Type B pancreatic cell (in vitro differentiated cells): ENCODE measurements around the gene TMUB1. TPM values are rescaled to one million over a fixed set of nuclear protein-coding genes. Genes with fewer than 3 reads are reported as not detected.

Source experiments
- DNase-seq: peaks from one replicate; pipeline ENCODE4 v3.0.0; 2021; ENCODE audit warnings: mixed read lengths; ENCODE audit not compliant: unreplicated experiment; ENCODE audit errors: extremely low spot score
- H3K27ac Mint-ChIP-seq: 2 replicates; pipeline ENCODE4 v1.8.0; 2021; ENCODE audit warnings: mild to moderate bottlenecking, mixed read lengths
- H3K27me3 Mint-ChIP-seq: 2 replicates; pipeline ENCODE4 v1.8.0; 2021; ENCODE audit warnings: mixed read lengths
- H3K36me3 Mint-ChIP-seq: 2 replicates; pipeline ENCODE4 v1.8.0; 2021; ENCODE audit warnings: mixed read lengths
- H3K4me1 Mint-ChIP-seq: one replicate; pipeline ENCODE4 v1.8.0; 2021; ENCODE audit warnings: mixed read lengths; ENCODE audit not compliant: unreplicated experiment
- H3K4me3 Mint-ChIP-seq: 2 replicates; pipeline ENCODE4 v1.8.0; 2021; ENCODE audit warnings: mild to moderate bottlenecking, mixed read lengths
- H3K9me3 Mint-ChIP-seq: 2 replicates; pipeline ENCODE4 v1.8.0; 2021; ENCODE audit warnings: mixed read lengths
- long read RNA-seq: library from polyadenylated mRNA; unstranded; transcript quantifications from one replicate; pipeline ENCODE4 v2.0.0, GENCODE V29; 2020
- total RNA-seq: library from RNA; stranded (reverse); gene quantifications from 2 replicates; pipeline ENCODE4 v1.2.1, GENCODE V29; 2021; ENCODE audit warnings: low replicate concordance
- TF ChIP-seq, protein P1 (sequence below): fragments of 200-600 bp; sonication (generic); conservative IDR thresholded peaks from 2 replicates; pipeline ENCODE4 v1.5.0; 2021; ENCODE audit warnings: antibody characterized with exemption, mild to moderate bottlenecking

Gene TMUB1, protein sequence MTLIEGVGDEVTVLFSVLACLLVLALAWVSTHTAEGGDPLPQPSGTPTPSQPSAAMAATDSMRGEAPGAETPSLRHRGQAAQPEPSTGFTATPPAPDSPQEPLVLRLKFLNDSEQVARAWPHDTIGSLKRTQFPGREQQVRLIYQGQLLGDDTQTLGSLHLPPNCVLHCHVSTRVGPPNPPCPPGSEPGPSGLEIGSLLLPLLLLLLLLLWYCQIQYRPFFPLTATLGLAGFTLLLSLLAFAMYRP
- total RNA-seq = 37.9 and 41.7 TPM in 2 replicates
- long read RNA-seq = 0 reads

DNA sequence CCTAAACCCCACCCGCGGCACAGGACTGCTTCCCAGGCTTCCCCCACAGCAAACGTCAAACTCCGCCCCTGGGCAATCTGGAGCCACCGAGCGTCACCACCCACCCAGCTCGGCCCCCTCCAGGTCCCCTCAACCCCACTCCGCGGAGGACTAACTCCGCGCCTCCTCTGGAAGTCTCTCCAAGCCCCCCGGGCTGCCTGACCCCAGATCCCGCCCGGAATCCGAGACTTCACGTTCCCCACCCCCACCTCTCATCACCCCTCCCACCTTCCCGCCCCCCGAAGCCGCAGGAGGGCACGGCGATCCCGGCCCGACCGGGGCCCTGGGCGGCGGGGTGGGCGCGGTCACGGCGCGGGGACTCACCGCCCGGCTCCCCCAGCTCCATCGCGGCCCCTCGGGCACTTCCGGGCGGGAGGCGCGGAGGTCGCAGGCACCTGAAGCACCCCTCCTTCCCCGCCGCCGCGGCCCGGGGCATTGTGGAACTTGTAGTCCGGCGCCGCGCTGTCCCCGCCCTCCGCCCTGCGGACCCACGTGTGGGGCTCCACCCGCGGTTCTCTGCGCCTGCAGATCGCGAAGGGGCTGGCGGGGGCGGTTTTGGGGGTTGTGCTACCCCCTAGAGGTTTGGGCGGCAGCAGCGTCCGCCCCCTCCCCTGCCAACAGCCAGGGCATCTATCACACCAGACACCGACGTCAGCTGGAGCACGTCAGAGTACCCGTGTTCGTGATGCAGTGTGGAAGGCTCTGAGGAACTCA lies at the start of gene TMUB1:
Gene TMUB1, minus strand, starts transcription at position 423 of the 753 bp plus-strand sequence. CDS start 930 bp downstream, outside the sequence.
- Mint-ChIP-seq H3K36me3 (no peaks in the 10 kb centered on the region), H3K4me3 (peak within 1 kb of the TSS; percentile 93), H3K27ac (peak within 1 kb of the TSS; percentile 85), H3K4me1 (peaks cover 31% of the 10 kb centered on the region), H3K9me3 (no peaks in the 10 kb centered on the region), H3K27me3 (no peaks in the 10 kb centered on the region)
- peak; percentile 84 for DNase-seq
- TF ChIP-seq, protein P1, sequence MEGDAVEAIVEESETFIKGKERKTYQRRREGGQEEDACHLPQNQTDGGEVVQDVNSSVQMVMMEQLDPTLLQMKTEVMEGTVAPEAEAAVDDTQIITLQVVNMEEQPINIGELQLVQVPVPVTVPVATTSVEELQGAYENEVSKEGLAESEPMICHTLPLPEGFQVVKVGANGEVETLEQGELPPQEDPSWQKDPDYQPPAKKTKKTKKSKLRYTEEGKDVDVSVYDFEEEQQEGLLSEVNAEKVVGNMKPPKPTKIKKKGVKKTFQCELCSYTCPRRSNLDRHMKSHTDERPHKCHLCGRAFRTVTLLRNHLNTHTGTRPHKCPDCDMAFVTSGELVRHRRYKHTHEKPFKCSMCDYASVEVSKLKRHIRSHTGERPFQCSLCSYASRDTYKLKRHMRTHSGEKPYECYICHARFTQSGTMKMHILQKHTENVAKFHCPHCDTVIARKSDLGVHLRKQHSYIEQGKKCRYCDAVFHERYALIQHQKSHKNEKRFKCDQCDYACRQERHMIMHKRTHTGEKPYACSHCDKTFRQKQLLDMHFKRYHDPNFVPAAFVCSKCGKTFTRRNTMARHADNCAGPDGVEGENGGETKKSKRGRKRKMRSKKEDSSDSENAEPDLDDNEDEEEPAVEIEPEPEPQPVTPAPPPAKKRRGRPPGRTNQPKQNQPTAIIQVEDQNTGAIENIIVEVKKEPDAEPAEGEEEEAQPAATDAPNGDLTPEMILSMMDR = no peak

DNA sequence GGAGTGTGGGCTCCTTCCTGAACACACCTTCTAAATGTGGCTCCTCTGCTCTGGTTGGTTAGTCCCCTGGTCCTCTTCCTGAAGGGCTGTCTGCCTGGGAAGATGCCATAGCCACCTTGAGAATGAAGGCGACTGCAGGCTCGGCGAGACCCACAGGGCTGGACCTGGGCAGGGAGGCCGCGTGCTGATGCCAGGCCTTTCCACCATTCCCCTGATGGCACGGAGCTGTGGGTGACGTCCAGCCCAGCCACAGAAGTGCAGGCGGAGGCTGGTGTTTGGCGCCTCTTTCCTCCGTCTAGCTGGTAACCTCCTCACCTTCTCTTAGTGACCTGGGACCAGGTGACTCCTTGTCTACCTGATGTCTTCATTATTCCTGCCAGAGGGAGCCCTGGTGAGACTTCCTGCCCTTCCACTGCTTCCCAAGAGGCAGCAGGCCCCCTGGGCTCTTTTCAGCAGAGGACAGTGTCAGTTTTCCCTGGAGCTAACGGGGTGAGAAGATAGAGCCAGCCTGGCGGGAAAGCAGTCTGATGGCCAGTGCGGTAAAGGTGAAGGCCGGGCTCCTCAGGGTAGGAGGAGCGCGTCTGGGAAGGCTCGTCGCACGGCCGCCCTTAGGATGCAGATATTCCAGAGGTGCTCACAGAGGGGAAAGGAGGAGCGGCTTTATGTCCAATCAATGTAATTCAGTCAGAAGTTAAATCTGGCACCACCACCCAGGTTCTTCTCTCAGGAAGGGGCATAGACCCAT lies 49.3 kb upstream of the TMUB1 start:
- Mint-ChIP-seq H3K27me3 (no peaks in the 10 kb centered on the region), H3K9me3 (no peaks in the 10 kb centered on the region), H3K4me1 (peaks cover 16% of the 10 kb centered on the region), H3K27ac (no peak overlapping the region), H3K36me3 (peaks cover 3% of the 10 kb centered on the region), H3K4me3 (no peak overlapping the region)
- TF ChIP-seq, protein P1 = no peak
- DNase-seq = no peak

DNA sequence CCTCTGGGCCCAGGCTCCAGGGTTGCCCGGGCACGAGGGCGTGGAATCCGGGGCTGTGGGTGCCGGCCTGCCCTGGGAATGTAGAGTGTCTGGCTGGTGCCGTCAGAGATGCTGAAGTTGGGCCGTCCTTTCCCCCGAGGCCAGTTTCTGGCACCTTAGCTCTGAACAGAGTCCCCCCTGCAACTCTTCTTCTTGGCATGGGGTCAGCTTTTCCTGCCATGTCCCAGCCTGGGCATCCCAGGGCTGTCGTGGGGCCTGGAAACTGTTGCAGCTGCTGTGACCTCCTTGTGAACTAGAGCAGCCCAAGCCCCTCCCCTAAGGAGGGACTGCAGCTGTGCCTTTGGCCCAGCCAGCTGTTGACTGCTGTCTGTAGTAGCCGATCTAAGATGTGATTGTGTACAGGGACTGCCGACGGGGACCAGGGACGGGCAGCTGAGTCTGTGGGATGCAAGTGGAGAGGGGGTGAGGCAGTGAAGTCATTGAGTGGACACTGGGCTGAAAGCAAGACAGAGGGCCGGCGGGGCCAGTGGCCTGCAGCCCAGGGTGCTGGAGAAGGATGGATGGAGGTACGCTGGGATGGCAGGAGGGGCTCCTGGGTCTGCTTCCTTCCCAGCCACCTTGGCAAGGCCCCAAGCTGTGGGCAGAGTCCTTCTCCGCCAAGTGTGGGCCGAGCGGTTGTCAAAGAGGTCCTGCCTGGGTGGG lies 48.5 kb upstream of the TMUB1 start:
- H3K4me1 Mint-ChIP-seq = peaks cover 19% of the 10 kb centered on the region
- peak overlapping the region; percentile 8 for H3K4me3 Mint-ChIP-seq
- H3K27ac Mint-ChIP-seq = no peak overlapping the region

DNA sequence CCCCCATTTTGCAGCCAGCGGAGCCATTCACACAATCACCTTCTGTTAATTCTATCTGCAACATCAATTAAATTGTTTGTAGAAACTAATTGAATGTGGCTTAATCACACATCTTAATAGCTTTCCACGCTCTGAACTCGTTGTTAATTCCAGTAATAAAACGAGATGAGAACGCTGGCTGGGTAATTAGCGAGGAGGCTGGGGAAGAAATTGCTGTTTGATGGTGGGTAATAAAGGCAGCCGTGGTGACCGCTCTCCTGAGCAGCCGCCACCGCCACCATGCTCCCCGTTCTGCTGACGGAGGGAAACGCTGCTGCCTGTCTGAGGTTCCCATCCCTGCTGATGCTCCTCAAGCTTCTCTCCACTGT lies 47.9 kb upstream of the TMUB1 start:
- H3K27me3 Mint-ChIP-seq = no peaks in the 10 kb centered on the region
- no peaks in the 10 kb centered on the region for H3K9me3 Mint-ChIP-seq
- no peak for DNase-seq
- peaks cover 16% of the 10 kb centered on the region for H3K4me1 Mint-ChIP-seq
- no peak overlapping the region for H3K27ac Mint-ChIP-seq
- no peak overlapping the region for H3K4me3 Mint-ChIP-seq
- H3K36me3 Mint-ChIP-seq = peaks cover 3% of the 10 kb centered on the region
- TF ChIP-seq, protein P1 = no peak

More for the DNA sequence above, 48.5 kb upstream of the TMUB1 start:
- H3K36me3 Mint-ChIP-seq = peaks cover 3% of the 10 kb centered on the region
- H3K27me3 Mint-ChIP-seq = no peaks in the 10 kb centered on the region
- TF ChIP-seq, protein P1 = no peak
- no peak for DNase-seq
- H3K9me3 Mint-ChIP-seq = no peaks in the 10 kb centered on the region

DNA sequence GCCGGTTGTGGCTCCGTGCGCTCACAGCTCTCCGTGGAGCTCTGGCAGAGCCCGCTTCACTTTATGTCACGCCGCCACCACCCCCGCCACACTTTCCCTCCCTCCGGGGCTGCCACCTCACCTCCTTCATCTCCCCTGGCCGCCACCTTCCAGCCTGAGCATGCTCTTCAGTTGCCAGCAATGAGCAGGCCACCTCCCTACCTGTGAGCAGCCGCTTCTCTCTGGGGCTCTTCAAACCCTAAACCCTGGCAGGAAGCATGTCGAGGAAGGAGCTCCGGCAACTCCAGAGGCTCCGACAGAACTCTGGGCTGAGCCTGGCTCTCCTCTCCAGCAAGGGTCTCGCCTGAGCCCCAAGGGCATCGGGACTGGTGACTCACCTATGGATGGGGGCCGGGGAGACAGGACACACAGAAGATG lies 47.5 kb upstream of the TMUB1 start:
- peaks cover 3% of the 10 kb centered on the region for H3K36me3 Mint-ChIP-seq
- no peak overlapping the region for H3K4me3 Mint-ChIP-seq
- DNase-seq = no peak
- no peaks in the 10 kb centered on the region for H3K9me3 Mint-ChIP-seq
- H3K27ac Mint-ChIP-seq = no peak overlapping the region
- TF ChIP-seq, protein P1 = no peak
- peaks cover 14% of the 10 kb centered on the region for H3K4me1 Mint-ChIP-seq
- H3K27me3 Mint-ChIP-seq = no peaks in the 10 kb centered on the region
